Upper lobe of left lung (tissue), 4 donors: ENCODE measurements around the gene HES3.

Experiments
- CTCF ChIP-seq, 6 experiments: fragments of 450-650 bp in 4 of 6; fragments of 200-600 bp in 2 of 6; sonication (generic) in 2 of 6; IDR thresholded peaks; one replicate each; pipeline ENCODE4 v1.5.1; 2016 to 2019; ENCODE audit warnings: antibody characterized with exemption in 6 of 6
- EP300 ChIP-seq, 4 donors: sonication (generic); formaldehyde crosslinking; IDR thresholded peaks; one replicate each; pipeline ENCODE4 v1.5.1; 2017; ENCODE audit warnings: antibody characterized with exemption in 4 of 4, control low read depth in 2 of 4

GRCh38 chr1:6237093-6237492 is 6.9 kb upstream of the HES3 start:
- no peak for TF ChIP-seq CTCF (IDR thresholded peaks at IDR 0.05)
- no peak for TF ChIP-seq EP300 (IDR thresholded peaks at IDR 0.05)
